ENCODE data around the gene ZNF443.
"Not testable (repeated sequence)": the region's sequence is repeated elsewhere in the genome, so short reads cannot be mapped to it uniquely, and the experiment has no call there.

- not testable (repeated sequence) for TF ChIP-seq CTCF (IDR thresholded peaks at IDR 0.05); POLR2A (IDR thresholded peaks at IDR 0.05; ENCODE audit: low read depth); EP300 (IDR thresholded peaks at IDR 0.05)
Observed at GRCh38 chr19:12486265-12486783, 45.5 kb upstream of the ZNF443 start.
